HG02981 (cell line): ENCODE measurements around the gene CD40.

Experiments
- ATAC-seq: cut with Tn5 transposase; IDR thresholded peaks from one replicate; pipeline ENCODE4 v1.9.1; 2021; ENCODE audit warnings: mild to moderate bottlenecking, moderate library complexity; ENCODE audit not compliant: unreplicated experiment

CD40 gene

GRCh38 chr20:46121184-46121930 lies 3.2 kb downstream of the CD40 start:
- ATAC-seq = no peak

GRCh38 chr20:46122071-46122470 lies 4.0 kb downstream of the CD40 start:
- ATAC-seq = no peak

GRCh38 chr20:46122516-46123481 lies 4.7 kb downstream of the CD40 start:
- ATAC-seq = no peak

GRCh38 chr20:46123482-46124245 lies 5.5 kb downstream of the CD40 start:
- no peak for ATAC-seq

- ATAC-seq = no peak
Measured at GRCh38 chr20:46126440-46127056, 8.4 kb downstream of the CD40 start.

- no peak for ATAC-seq
Measured at GRCh38 chr20:46127396-46128010, 9.4 kb downstream of the CD40 start.

- no peak for ATAC-seq
Measured at GRCh38 chr20:46128310-46129151, 10.4 kb downstream of the CD40 start.

GRCh38 chr20:46129955-46130481 lies 11.9 kb downstream of the CD40 start:
- no peak for ATAC-seq

- no peak for ATAC-seq
Measured at GRCh38 chr20:46130534-46130933, 12.4 kb downstream of the CD40 start.

- ATAC-seq = no peak
Measured at GRCh38 chr20:46131396-46131795, 13.3 kb downstream of the CD40 start.

- ATAC-seq = no peak
Measured at GRCh38 chr20:46132705-46133120, 14.6 kb downstream of the CD40 start.

- no peak for ATAC-seq
Measured at GRCh38 chr20:46133886-46134654, 16.0 kb downstream of the CD40 start.

- ATAC-seq = no peak
Measured at GRCh38 chr20:46134716-46135115, 16.6 kb downstream of the CD40 start.

- ATAC-seq = no peak
Measured at GRCh38 chr20:46135856-46136633, 17.9 kb downstream of the CD40 start.

- no peak for ATAC-seq
Measured at GRCh38 chr20:46137816-46138215, 19.7 kb downstream of the CD40 start.

- ATAC-seq = no peak
Measured at GRCh38 chr20:46139266-46139889, 21.3 kb downstream of the CD40 start.

- ATAC-seq = no peak
Measured at GRCh38 chr20:46139908-46140482, 21.9 kb downstream of the CD40 start.
